H9 (cell line): Measurements from ENCODE around the gene CDK9. TPM values are rescaled to one million over a fixed set of nuclear protein-coding genes. Genes with fewer than 3 reads are reported as not detected.

ENCODE experiments used
- DNase-seq: peaks from one replicate; pipeline ENCODE4 v3.0.0-alpha.2; 2017
- H2AFZ ChIP-seq: one replicate; pipeline ENCODE4 v1.6.1; 2013; ENCODE audit warnings: mild to moderate bottlenecking, low read length, control low read depth, moderate library complexity
- H2AK5ac ChIP-seq: 2 replicates; pipeline ENCODE4 v1.6.1; 2013; ENCODE audit warnings: low read length, control low read depth, mixed read lengths; ENCODE audit not compliant: insufficient read length
- H2BK120ac ChIP-seq: one replicate; pipeline ENCODE4 v1.6.1; 2013; ENCODE audit warnings: low read depth, mild to moderate bottlenecking, low read length, control low read depth, inconsistent platforms; ENCODE audit not compliant: poor library complexity, severe bottlenecking
- H2BK12ac ChIP-seq: 2 replicates; pipeline ENCODE4 v1.6.1; 2013; ENCODE audit warnings: low read length, control low read depth, mixed read lengths, low read depth; ENCODE audit not compliant: insufficient read length
- H2BK15ac ChIP-seq: 2 replicates; pipeline ENCODE4 v1.6.1; 2013; ENCODE audit warnings: low read depth, low read length, control low read depth
- H2BK20ac ChIP-seq: one replicate; pipeline ENCODE4 v1.6.1; 2013; ENCODE audit warnings: low read depth, mild to moderate bottlenecking, low read length, control low read depth, inconsistent platforms; ENCODE audit not compliant: poor library complexity, severe bottlenecking
- H2BK5ac ChIP-seq: 2 replicates; pipeline ENCODE4 v1.6.1; 2013; ENCODE audit warnings: low read length, control low read depth, mixed read lengths; ENCODE audit not compliant: insufficient read length
- H3K14ac ChIP-seq: 2 replicates; pipeline ENCODE4 v1.6.1; 2013; ENCODE audit warnings: low read length, control low read depth; ENCODE audit not compliant: insufficient read depth
- H3K18ac ChIP-seq: 2 replicates; pipeline ENCODE4 v1.6.1; 2013; ENCODE audit warnings: low read depth, mild to moderate bottlenecking, mixed read lengths, low read length, control low read depth; ENCODE audit not compliant: insufficient read length
- H3K23ac ChIP-seq: 2 replicates; pipeline ENCODE4 v1.6.1; 2013; ENCODE audit warnings: low read length, control low read depth, mixed read lengths, low read depth; ENCODE audit not compliant: insufficient read length
- H3K23me2 ChIP-seq: 2 replicates; pipeline ENCODE4 v1.6.1; 2013; ENCODE audit warnings: low read depth, mild to moderate bottlenecking, mixed read lengths, low read length, control low read depth; ENCODE audit not compliant: insufficient read length, poor library complexity, severe bottlenecking
- H3K27ac ChIP-seq: 2 replicates; pipeline ENCODE4 v1.5.1; 2013; ENCODE audit warnings: low read length, control low read depth, mixed read lengths, low read depth; ENCODE audit not compliant: insufficient read length
- H3K27me3 ChIP-seq: 2 replicates; pipeline ENCODE4 v1.6.1; 2013; ENCODE audit warnings: low read length, control low read depth, inconsistent platforms; ENCODE audit not compliant: insufficient read depth
- H3K4ac ChIP-seq: 2 replicates; pipeline ENCODE4 v1.6.1; 2013; ENCODE audit warnings: low read depth, mild to moderate bottlenecking, control low read depth, inconsistent platforms, low read length, moderate library complexity
- H3K4me1 ChIP-seq: 2 replicates; pipeline ENCODE4 v1.6.1; 2013; ENCODE audit warnings: low read length, control low read depth, inconsistent platforms; ENCODE audit not compliant: insufficient read depth
- H3K4me2 ChIP-seq: 2 replicates; pipeline ENCODE4 v1.6.1; 2013; ENCODE audit warnings: low read length, control low read depth, mixed read lengths; ENCODE audit not compliant: insufficient read length, insufficient read depth
- H3K56ac ChIP-seq: 2 replicates; pipeline ENCODE4 v1.6.1; 2013; ENCODE audit warnings: low read depth, mild to moderate bottlenecking, mixed read lengths, low read length, control low read depth; ENCODE audit not compliant: insufficient read length
- H3K79me1 ChIP-seq: 2 replicates; pipeline ENCODE4 v1.6.1; 2013; ENCODE audit warnings: low read depth, mild to moderate bottlenecking, moderate library complexity, low read length, control low read depth, inconsistent platforms; ENCODE audit not compliant: insufficient read depth, poor library complexity, severe bottlenecking
- H3K79me2 ChIP-seq: 2 replicates; pipeline ENCODE4 v1.6.1; 2013; ENCODE audit warnings: low read length, control low read depth, inconsistent platforms; ENCODE audit not compliant: insufficient read depth
- H3K9ac ChIP-seq: 2 replicates; pipeline ENCODE4 v1.6.1; 2013; ENCODE audit warnings: low read length, control low read depth, mixed read lengths; ENCODE audit not compliant: insufficient read length; ENCODE audit errors: extremely low read depth
- H3K9me3 ChIP-seq: one replicate; pipeline ENCODE4 v1.6.1; 2013; ENCODE audit warnings: low read depth, low read length, inconsistent platforms; ENCODE audit not compliant: control insufficient read depth
- H3T11ph ChIP-seq: one replicate; pipeline ENCODE4 v1.6.1; 2013; ENCODE audit warnings: mild to moderate bottlenecking, low read length, control low read depth, inconsistent platforms
- H4K20me1 ChIP-seq: one replicate; pipeline ENCODE4 v1.6.1; 2013; ENCODE audit not compliant: control insufficient read depth, insufficient read length, insufficient read depth
- H4K5ac ChIP-seq: 2 replicates; pipeline ENCODE4 v1.6.1; 2013; ENCODE audit warnings: low read depth, mild to moderate bottlenecking, mixed read lengths, low read length, control low read depth; ENCODE audit not compliant: insufficient read length
- H4K8ac ChIP-seq: replicated peaks from 2 replicates; pipeline ENCODE4 v1.6.1; 2013; ENCODE audit warnings: low read length, control low read depth, mixed read lengths, low read depth; ENCODE audit not compliant: insufficient read length
- H4K91ac ChIP-seq: 2 replicates; pipeline ENCODE4 v1.6.1; 2013; ENCODE audit warnings: low read depth, mild to moderate bottlenecking, moderate library complexity, mixed read lengths, low read length, control low read depth; ENCODE audit not compliant: insufficient read length
- H3K27ac Mint-ChIP-seq, 3 experiments: 2 replicates in 2 of 3; 3 replicates in 1 of 3; pipeline ENCODE4 v1.8.0; 2020 to 2021; ENCODE audit warnings: mixed read lengths in 3 of 3, mild to moderate bottlenecking in 1 of 3, moderate library complexity in 1 of 3
- H3K27me3 Mint-ChIP-seq: 2 replicates; pipeline ENCODE4 v1.8.0; 2021; ENCODE audit warnings: low read depth, mild to moderate bottlenecking, moderate library complexity, mixed read lengths
- H3K36me3 Mint-ChIP-seq, 3 experiments: 2 replicates in 2 of 3; 3 replicates in 1 of 3; pipeline ENCODE4 v1.8.0; 2020 to 2021; ENCODE audit warnings: low read depth in 3 of 3, mixed read lengths in 3 of 3; ENCODE audit not compliant: insufficient read depth in 1 of 3
- H3K4me1 Mint-ChIP-seq, 2 experiments: 2 replicates each; pipeline ENCODE4 v1.8.0; 2020; ENCODE audit warnings: mixed read lengths in 2 of 2
- H3K4me3 Mint-ChIP-seq, 2 experiments: 2 replicates in 1 of 2; 3 replicates in 1 of 2; pipeline ENCODE4 v1.8.0; 2020 to 2021; ENCODE audit warnings: mild to moderate bottlenecking in 2 of 2, mixed read lengths in 2 of 2, moderate library complexity in 1 of 2
- H3K9me3 Mint-ChIP-seq, 2 experiments: 2 replicates in 1 of 2; 3 replicates in 1 of 2; pipeline ENCODE4 v1.8.0; 2020; ENCODE audit warnings: mild to moderate bottlenecking in 2 of 2, mixed read lengths in 2 of 2, moderate library complexity in 1 of 2
- CTCF ChIP-seq: fragments of 200-600 bp; sonication (generic); conservative IDR thresholded peaks from 3 replicates; pipeline ENCODE4 v1.8.0; 2021; ENCODE audit warnings: antibody characterized with exemption, mild to moderate bottlenecking
- WGBS: extraction: QIAGEN DNeasy Blood & Tissue Kit; methylation state at CpG from one replicate; pipeline ENCODE4 v1.1.7; 2013; ENCODE audit warnings: missing lambda C conversion rate, low lambda C conversion rate, mixed read lengths; ENCODE audit not compliant: insufficient read length; ENCODE audit errors: extremely low coverage; 5-methylcytosine and 5-hydroxymethylcytosine counted together
- total RNA-seq: library from RNA; stranded (reverse); gene quantifications from 2 replicates; pipeline ENCODE4 v1.2.1, GENCODE V29; 2021

CDK9 gene
- total RNA-seq, 1 experiment from 2014 or later, result 85.7 TPM

- no CpG with 5 or more reads among the region's 4 CpGs for WGBS
- no peak overlapping the region for H2BK20ac ChIP-seq
- no peaks in the 10 kb centered on the region for H4K20me1 ChIP-seq
- no peaks in the 10 kb centered on the region for H3K79me1 ChIP-seq
- Mint-ChIP-seq H3K4me1 (peaks cover 2 to 32% of the 10 kb centered on the region in 2 experiments; a peak in 3 of 4 replicates), H3K9me3 (no peaks in the 10 kb centered on the region), H3K4me3 (no peak overlapping the region), H3K27ac (no peak overlapping the region), H3K27me3 (peaks cover 6% of the 10 kb centered on the region), H3K36me3 (peaks cover 3 to 4% (median 4%) of the 10 kb centered on the region in 3 experiments; a peak in 5 of 7 replicates)
- H3K9me3 ChIP-seq, result no peaks in the 10 kb centered on the region
- no peak overlapping the region for H3K27ac ChIP-seq
- no peak for DNase-seq
- no peak overlapping the region for H3K9ac ChIP-seq
- no peak overlapping the region for H2BK12ac ChIP-seq
- no peak overlapping the region for H2BK5ac ChIP-seq
- no peak overlapping the region for H4K91ac ChIP-seq
- H4K8ac ChIP-seq, result no peak overlapping the region
- no peak overlapping the region for H2BK15ac ChIP-seq
- no peaks in the 10 kb centered on the region for H3K79me2 ChIP-seq
- no peak overlapping the region for H2AFZ ChIP-seq
- H2AK5ac ChIP-seq, result no peak overlapping the region
- no peak overlapping the region for H3K14ac ChIP-seq
- no peak overlapping the region for H3K56ac ChIP-seq
- no peak overlapping the region for H3K23ac ChIP-seq
- H3K27me3 ChIP-seq, result no peaks in the 10 kb centered on the region; the same call in 1 of the 2 replicates
- H3K4me1 ChIP-seq, result no peaks in the 10 kb centered on the region; the same call in 1 of the 2 replicates
- no peak overlapping the region for H3K4me2 ChIP-seq
- no peak overlapping the region for H3K18ac ChIP-seq
- H2BK120ac ChIP-seq, result no peak overlapping the region
- no peak overlapping the region for H3T11ph ChIP-seq
- no peak overlapping the region for H4K5ac ChIP-seq
- H3K23me2 ChIP-seq, result peaks cover 2% of the 10 kb centered on the region
- no peak overlapping the region for H3K4ac ChIP-seq
- TF ChIP-seq CTCF, result no peak
Measured at GRCh38 chr9:127781806-127782205, 4.0 kb upstream of the CDK9 start.
